ENCODE data around the gene EFHC2.

DNA sequence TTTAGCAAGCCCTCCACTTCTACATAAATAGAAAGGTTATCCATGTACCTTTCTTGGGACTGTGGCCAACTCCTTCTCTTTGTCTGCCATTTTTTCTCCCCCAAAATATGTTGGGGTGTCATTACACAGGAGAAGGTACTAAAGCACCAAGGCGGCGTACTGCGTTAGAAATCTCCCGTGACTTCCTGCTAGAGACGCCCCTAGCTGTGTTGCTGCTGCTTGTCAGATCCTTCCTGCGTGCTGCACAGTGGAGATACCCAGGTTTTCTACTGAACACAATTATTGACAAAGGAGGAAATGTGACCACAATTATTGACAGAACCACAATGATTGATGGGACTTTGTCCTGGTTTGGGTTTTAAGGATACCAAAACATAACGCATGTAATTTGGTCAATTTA is 97.7 kb downstream of the EFHC2 start:
- TF ChIP-seq, protein P1, sequence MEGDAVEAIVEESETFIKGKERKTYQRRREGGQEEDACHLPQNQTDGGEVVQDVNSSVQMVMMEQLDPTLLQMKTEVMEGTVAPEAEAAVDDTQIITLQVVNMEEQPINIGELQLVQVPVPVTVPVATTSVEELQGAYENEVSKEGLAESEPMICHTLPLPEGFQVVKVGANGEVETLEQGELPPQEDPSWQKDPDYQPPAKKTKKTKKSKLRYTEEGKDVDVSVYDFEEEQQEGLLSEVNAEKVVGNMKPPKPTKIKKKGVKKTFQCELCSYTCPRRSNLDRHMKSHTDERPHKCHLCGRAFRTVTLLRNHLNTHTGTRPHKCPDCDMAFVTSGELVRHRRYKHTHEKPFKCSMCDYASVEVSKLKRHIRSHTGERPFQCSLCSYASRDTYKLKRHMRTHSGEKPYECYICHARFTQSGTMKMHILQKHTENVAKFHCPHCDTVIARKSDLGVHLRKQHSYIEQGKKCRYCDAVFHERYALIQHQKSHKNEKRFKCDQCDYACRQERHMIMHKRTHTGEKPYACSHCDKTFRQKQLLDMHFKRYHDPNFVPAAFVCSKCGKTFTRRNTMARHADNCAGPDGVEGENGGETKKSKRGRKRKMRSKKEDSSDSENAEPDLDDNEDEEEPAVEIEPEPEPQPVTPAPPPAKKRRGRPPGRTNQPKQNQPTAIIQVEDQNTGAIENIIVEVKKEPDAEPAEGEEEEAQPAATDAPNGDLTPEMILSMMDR (conservative IDR thresholded peaks at IDR 0.05 in 1 of 2, IDR thresholded peaks at IDR 0.05 in 1 of 2; ENCODE audit: extremely low read depth in 1 of 2, insufficient read depth in 1 of 2, low read depth in 1 of 2, low read length in 2 of 2): no peak
- TF ChIP-seq EZH2 (IDR thresholded peaks at IDR 0.05; ENCODE audit: borderline replicate concordance, low read length): no peak
